Bronchial epithelial cell (primary cell): ENCODE measurements around the gene PTGER4. TPM values are rescaled to one million over a fixed set of nuclear protein-coding genes. Genes with fewer than 3 reads are reported as not detected.

Experiments used
- total RNA-seq: library from RNA; depleted of rRNA; stranded (reverse); fragments of >200 nt; gene quantifications from 2 replicates; pipeline ENCODE4 v1.2.1, GENCODE V29; 2014

The PTGER4 gene
- total RNA-seq, 1 donor from 2014 or later = 8.7 TPM

Other genes with a start within 250 kb of the PTGER4 start
- gene TTC33, start 76.0 kb downstream of the PTGER4 start, total RNA-seq = 9.7 and 10.1 TPM in 2 replicates
- gene PRKAA1, start 118.5 kb downstream of the PTGER4 start, total RNA-seq = 57.1 and 66.4 TPM in 2 replicates
- gene RPL37, start 155.3 kb downstream of the PTGER4 start, total RNA-seq = 264 and 2,479 TPM in 2 replicates
- gene CARD6, start 161.5 kb downstream of the PTGER4 start, total RNA-seq = 6.1 and 7.8 TPM in 2 replicates
- under 0.01 TPM in 1 of 2 replicates, not detected in the other for gene C7, start 229.6 kb downstream of the PTGER4 start, total RNA-seq